NB4 (cell line): ENCODE data around the gene PAPPA2.

Experiments
- MYC ChIP-seq: IDR thresholded peaks from 2 replicates; pipeline ENCODE4 v1.6.1; 2011; ENCODE audit warnings: low read depth, low read length
- POLR2A ChIP-seq: IDR thresholded peaks from 2 replicates; pipeline ENCODE4 v1.6.1; 2011; ENCODE audit warnings: mild to moderate bottlenecking; ENCODE audit not compliant: insufficient read length; ENCODE audit errors: extremely low read depth
- TF ChIP-seq, protein P1 (sequence below): IDR thresholded peaks from one replicate; pipeline ENCODE4 v1.5.1; 2012; ENCODE audit warnings: low read depth, low read length
- TF ChIP-seq, protein P2 (sequence below): IDR thresholded peaks from 2 replicates; pipeline ENCODE4 v1.6.1; 2011; ENCODE audit warnings: low read depth, low read length

DNA sequence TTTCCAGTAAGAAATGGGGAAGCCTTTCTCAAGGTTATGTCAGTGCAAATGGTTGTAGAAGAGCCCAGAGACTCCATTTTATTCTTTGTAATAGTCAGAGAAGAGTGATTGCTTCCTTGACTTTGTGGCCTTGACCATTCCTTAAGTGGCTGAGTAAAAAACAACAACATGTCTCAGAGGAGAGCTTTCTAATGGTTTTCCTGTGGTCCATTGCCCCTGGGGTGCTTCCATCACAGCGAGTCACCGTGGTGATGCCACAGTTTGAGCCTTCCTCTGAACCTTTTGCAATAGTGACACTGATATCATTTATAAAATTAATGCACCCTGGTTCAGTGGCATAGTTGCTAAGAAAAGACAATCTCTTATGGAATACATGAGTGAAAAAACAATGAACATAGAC is 38.6 kb downstream of the PAPPA2 start:
- no peak for TF ChIP-seq POLR2A
- TF ChIP-seq, protein P1, sequence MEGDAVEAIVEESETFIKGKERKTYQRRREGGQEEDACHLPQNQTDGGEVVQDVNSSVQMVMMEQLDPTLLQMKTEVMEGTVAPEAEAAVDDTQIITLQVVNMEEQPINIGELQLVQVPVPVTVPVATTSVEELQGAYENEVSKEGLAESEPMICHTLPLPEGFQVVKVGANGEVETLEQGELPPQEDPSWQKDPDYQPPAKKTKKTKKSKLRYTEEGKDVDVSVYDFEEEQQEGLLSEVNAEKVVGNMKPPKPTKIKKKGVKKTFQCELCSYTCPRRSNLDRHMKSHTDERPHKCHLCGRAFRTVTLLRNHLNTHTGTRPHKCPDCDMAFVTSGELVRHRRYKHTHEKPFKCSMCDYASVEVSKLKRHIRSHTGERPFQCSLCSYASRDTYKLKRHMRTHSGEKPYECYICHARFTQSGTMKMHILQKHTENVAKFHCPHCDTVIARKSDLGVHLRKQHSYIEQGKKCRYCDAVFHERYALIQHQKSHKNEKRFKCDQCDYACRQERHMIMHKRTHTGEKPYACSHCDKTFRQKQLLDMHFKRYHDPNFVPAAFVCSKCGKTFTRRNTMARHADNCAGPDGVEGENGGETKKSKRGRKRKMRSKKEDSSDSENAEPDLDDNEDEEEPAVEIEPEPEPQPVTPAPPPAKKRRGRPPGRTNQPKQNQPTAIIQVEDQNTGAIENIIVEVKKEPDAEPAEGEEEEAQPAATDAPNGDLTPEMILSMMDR: no peak
- TF ChIP-seq, protein P2, sequence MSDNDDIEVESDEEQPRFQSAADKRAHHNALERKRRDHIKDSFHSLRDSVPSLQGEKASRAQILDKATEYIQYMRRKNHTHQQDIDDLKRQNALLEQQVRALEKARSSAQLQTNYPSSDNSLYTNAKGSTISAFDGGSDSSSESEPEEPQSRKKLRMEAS: no peak
- no peak for TF ChIP-seq MYC
